ENCODE measurements around the gene CLK4.

CLK4 gene

GRCh38 chr5:178664141-178664540 lies 37.3 kb upstream of the CLK4 start:
- Histone ChIP-seq H3K9me3 (ENCODE audit: control insufficient read depth, low read length) (no peaks in the 10 kb centered on the region), H3K27me3 (ENCODE audit: control insufficient read depth, insufficient read depth, low read length) (no peaks in the 10 kb centered on the region), H3K27ac (no peak overlapping the region), H3K4me2 (ENCODE audit: low read length) (no peak overlapping the region), H2AFZ (no peak overlapping the region), H3K4me1 (no peaks in the 10 kb centered on the region), H3K4me3 (ENCODE audit: low read depth, low read length) (no peak overlapping the region), H3K9ac (no peak overlapping the region), H3K36me3 (ENCODE audit: control insufficient read depth, insufficient read depth, low read length) (no peaks in the 10 kb centered on the region), H3K79me2 (no peaks in the 10 kb centered on the region)
- TF ChIP-seq CTCF (IDR thresholded peaks at IDR 0.05) = no peak

- no peak overlapping the region for H3K27ac ChIP-seq
- H3K27me3 ChIP-seq (ENCODE audit: control insufficient read depth, insufficient read depth, low read length) = no peaks in the 10 kb centered on the region
These were observed 35.7 kb upstream of the CLK4 start for GRCh38 chr5:178662541-178662860.

GRCh38 chr5:178661836-178662540 lies 35.1 kb upstream of the CLK4 start:
- no peak overlapping the region for H2AFZ ChIP-seq
- no peaks in the 10 kb centered on the region for H3K4me1 ChIP-seq
- H3K4me2 ChIP-seq (ENCODE audit: low read length) = no peak overlapping the region
- H3K27me3 ChIP-seq (ENCODE audit: control insufficient read depth, insufficient read depth, low read length) = no peaks in the 10 kb centered on the region
- H3K36me3 ChIP-seq (ENCODE audit: control insufficient read depth, insufficient read depth, low read length) = no peaks in the 10 kb centered on the region
- H3K9ac ChIP-seq = no peak overlapping the region
- TF ChIP-seq CTCF (IDR thresholded peaks at IDR 0.05) = no peak
- no peak overlapping the region for H3K4me3 ChIP-seq (ENCODE audit: low read depth, low read length)
- no peak overlapping the region for H3K27ac ChIP-seq
- H3K79me2 ChIP-seq = no peaks in the 10 kb centered on the region
- H3K9me3 ChIP-seq (ENCODE audit: control insufficient read depth, low read length) = no peaks in the 10 kb centered on the region

More at GRCh38 chr5:178662541-178662860, 35.7 kb upstream of the CLK4 start:
- no peaks in the 10 kb centered on the region for H3K79me2 ChIP-seq
- no peaks in the 10 kb centered on the region for H3K9me3 ChIP-seq (ENCODE audit: control insufficient read depth, low read length)
- TF ChIP-seq CTCF (IDR thresholded peaks at IDR 0.05) = no peak
- H2AFZ ChIP-seq = no peak overlapping the region
- H3K4me1 ChIP-seq = no peaks in the 10 kb centered on the region
- H3K4me3 ChIP-seq (ENCODE audit: low read depth, low read length) = no peak overlapping the region
- no peak overlapping the region for H3K9ac ChIP-seq
- H3K36me3 ChIP-seq (ENCODE audit: control insufficient read depth, insufficient read depth, low read length) = no peaks in the 10 kb centered on the region
- no peak overlapping the region for H3K4me2 ChIP-seq (ENCODE audit: low read length)

- H3K4me2 ChIP-seq (ENCODE audit: low read length) = no peak overlapping the region
- H3K9ac ChIP-seq = no peak overlapping the region
- no peaks in the 10 kb centered on the region for H3K4me1 ChIP-seq
- no peaks in the 10 kb centered on the region for H3K36me3 ChIP-seq (ENCODE audit: control insufficient read depth, insufficient read depth, low read length)
- no peak overlapping the region for H3K27ac ChIP-seq
- H3K4me3 ChIP-seq (ENCODE audit: low read depth, low read length) = no peak overlapping the region
- no peak overlapping the region for H2AFZ ChIP-seq
- H3K27me3 ChIP-seq (ENCODE audit: control insufficient read depth, insufficient read depth, low read length) = no peaks in the 10 kb centered on the region
- TF ChIP-seq CTCF (IDR thresholded peaks at IDR 0.05) = no peak
- H3K79me2 ChIP-seq = no peaks in the 10 kb centered on the region
- H3K9me3 ChIP-seq (ENCODE audit: control insufficient read depth, low read length) = no peaks in the 10 kb centered on the region
These were observed 24.4 kb upstream of the CLK4 start for GRCh38 chr5:178651046-178651810.

Data from parathyroid adenoma (tissue), 2 donors.